HG03575 (cell line): Measurements from ENCODE around the gene ZNF335.

Experiments
- ATAC-seq: cut with Tn5 transposase; IDR thresholded peaks from one replicate; pipeline ENCODE4 v1.9.1; 2021; ENCODE audit not compliant: unreplicated experiment, insufficient number of reproducible peaks, low FRiP score; ENCODE audit errors: extremely low read depth

Gene ZNF335, protein sequence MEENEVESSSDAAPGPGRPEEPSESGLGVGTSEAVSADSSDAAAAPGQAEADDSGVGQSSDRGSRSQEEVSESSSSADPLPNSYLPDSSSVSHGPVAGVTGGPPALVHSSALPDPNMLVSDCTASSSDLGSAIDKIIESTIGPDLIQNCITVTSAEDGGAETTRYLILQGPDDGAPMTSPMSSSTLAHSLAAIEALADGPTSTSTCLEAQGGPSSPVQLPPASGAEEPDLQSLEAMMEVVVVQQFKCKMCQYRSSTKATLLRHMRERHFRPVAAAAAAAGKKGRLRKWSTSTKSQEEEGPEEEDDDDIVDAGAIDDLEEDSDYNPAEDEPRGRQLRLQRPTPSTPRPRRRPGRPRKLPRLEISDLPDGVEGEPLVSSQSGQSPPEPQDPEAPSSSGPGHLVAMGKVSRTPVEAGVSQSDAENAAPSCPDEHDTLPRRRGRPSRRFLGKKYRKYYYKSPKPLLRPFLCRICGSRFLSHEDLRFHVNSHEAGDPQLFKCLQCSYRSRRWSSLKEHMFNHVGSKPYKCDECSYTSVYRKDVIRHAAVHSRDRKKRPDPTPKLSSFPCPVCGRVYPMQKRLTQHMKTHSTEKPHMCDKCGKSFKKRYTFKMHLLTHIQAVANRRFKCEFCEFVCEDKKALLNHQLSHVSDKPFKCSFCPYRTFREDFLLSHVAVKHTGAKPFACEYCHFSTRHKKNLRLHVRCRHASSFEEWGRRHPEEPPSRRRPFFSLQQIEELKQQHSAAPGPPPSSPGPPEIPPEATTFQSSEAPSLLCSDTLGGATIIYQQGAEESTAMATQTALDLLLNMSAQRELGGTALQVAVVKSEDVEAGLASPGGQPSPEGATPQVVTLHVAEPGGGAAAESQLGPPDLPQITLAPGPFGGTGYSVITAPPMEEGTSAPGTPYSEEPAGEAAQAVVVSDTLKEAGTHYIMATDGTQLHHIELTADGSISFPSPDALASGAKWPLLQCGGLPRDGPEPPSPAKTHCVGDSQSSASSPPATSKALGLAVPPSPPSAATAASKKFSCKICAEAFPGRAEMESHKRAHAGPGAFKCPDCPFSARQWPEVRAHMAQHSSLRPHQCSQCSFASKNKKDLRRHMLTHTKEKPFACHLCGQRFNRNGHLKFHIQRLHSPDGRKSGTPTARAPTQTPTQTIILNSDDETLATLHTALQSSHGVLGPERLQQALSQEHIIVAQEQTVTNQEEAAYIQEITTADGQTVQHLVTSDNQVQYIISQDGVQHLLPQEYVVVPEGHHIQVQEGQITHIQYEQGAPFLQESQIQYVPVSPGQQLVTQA (N-terminal part only)

DNA sequence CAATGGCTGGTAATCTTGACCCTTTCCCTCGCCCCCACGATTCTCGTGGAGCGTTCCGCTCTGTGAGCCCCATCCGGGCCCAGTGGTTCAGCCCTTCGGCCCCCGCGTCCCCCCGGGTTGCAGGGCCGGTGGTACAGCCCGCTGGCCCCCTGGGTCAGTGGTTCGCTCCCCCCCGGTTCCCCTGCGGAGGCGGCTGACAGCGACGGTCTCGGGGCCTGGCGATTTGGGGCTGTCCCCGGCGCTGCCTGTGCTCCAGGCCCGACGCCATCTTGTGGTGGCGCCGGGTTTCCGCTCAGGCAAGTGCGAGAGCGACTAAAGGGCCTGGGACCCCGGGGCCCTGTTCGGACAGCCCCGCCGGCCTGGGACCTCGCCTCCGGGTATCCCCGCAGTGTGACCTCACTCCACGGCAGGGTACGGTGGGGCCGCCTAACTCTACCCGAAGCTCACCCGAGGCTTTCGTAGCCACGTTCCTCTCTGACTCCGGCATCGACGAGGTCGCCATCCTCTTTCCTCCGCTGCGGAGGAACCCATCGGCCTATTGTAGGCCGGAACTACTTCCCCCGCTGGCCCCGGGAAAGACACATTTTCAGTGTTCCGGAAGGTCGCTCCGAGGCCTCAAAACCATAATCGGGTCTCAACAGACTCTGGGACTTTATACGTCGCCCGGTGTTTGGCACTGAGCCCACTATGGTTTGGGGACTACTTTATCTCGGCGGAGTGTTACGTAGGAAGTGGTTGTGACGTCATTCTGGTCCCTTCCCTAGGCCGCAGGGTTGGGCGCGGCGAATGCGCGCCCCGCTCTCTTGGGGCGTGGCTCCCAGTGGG, at the start of gene ZNF335:
TSS of gene ZNF335 (minus strand) at position 529 of the 825 bp plus-strand sequence. CDS start 793 bp downstream, outside the sequence.
- ATAC-seq, result peak; percentile 25

DNA sequence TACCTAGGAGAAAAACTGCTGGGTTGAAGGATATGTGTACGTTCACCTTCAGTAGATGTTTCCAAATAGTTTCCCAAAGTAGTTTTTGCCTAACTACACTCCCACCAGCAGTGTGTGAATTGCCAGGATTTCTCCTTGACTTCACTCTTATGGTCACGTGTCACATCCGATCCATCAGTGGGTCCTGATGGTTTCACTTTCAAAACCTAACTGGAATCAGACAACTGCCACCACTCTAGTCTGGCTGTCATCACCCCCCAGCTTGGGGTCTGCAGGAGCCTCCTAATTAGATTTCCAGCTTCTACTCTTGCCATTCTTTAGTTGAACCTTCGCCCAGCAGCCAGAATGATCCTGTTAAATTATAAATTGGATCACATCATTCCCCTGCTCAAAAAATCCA, 48.6 kb upstream of the ZNF335 start:
- ATAC-seq, result no peak

DNA sequence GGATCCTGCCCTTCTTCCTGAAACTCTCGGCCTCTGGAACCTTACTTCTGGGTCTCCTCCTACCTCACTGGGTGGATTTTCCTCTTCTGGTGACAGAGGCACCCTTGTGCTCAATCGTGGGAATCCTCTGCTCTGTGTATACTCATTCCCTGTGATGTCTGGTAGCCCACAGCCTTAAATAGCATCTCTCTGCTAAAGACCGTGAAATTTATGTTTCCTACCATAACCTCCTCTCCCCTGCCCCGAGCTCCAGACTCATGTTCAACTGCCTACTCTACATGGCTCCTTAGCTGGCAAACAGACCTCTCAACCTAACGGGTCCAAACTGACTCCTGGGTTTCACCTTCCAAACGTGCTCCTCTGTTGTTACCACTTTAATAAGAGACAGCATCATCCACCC, 46.6 kb upstream of the ZNF335 start:
- ATAC-seq, result no peak

DNA sequence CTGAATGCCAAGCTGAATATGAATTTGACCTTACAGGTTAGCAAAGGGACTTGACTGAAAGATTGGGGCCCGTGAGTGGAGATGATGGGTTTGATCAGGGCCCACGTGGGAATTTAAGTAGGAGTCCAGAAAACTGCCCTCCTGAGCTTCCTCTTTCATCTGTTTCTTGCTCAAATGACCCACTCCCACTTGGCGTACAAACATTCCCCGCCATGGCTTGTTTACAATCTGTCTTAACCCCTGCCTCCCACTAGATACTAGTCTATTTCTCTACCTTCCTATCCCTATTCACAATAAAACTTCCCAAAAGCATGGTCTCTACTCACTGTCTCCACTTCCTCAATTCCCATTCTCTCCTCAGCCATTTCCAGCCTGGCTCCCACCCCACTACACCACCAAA, 46.1 kb upstream of the ZNF335 start:
- ATAC-seq, result no peak

DNA sequence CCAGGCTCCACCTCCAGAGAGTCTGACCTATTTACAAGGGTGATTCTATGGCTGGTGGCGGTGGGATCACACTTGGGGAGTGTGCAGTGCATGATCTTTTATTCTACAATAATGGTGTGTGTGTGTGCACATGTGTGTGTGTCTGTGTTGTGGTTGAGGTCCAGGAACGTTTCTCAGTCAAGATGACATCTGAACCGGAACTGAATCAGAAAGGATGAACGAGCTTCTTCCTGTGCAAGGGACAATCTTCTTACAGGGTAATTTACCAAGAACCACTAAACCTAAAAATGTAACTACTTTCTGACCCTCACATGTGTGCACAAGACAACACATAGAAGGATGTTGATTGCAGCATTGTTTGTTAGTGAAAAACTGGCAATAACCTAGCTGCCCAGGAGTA, 45.3 kb upstream of the ZNF335 start:
- no peak for ATAC-seq

DNA sequence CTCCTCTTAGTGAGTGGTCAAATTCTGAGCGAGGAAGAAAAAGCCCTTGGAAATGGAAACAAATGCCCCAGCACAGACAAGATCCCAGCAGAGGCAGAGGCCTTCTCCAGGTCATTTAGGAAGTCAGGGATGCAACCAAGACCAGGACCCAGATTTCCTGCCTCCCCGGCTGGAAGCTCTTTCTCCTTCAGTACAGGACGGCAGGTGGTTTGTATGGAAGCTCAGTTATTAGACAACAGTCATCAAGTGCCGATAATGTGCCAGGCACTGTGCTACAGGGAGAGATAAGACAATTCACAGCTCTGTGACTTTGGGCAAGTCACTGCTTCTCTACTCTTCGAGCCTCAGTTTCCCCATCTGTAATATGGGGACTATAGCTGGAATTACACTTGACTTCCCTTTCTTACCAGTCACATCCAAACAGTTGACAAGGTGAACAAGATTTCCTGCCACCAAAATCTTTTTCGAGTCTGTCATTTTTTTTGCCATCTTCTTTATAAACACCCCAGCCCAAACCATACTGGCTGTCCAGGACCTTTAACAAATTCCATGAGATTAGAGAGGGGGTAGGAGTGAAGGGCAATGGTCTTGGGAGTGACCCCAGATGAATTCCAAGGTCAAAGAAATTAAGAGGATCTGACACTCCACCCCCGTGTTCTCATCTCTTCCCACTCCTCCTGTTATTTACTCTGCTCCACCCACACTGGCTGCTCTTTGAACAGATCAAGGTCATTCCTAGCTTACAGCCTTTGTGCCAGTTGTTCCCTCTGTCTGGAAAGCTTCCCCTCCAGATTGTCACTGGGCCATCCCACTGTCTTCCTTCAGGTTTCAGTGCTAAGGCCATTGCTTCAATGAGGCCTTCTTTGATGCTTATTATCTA, 42.8 kb upstream of the ZNF335 start:
- no peak for ATAC-seq

DNA sequence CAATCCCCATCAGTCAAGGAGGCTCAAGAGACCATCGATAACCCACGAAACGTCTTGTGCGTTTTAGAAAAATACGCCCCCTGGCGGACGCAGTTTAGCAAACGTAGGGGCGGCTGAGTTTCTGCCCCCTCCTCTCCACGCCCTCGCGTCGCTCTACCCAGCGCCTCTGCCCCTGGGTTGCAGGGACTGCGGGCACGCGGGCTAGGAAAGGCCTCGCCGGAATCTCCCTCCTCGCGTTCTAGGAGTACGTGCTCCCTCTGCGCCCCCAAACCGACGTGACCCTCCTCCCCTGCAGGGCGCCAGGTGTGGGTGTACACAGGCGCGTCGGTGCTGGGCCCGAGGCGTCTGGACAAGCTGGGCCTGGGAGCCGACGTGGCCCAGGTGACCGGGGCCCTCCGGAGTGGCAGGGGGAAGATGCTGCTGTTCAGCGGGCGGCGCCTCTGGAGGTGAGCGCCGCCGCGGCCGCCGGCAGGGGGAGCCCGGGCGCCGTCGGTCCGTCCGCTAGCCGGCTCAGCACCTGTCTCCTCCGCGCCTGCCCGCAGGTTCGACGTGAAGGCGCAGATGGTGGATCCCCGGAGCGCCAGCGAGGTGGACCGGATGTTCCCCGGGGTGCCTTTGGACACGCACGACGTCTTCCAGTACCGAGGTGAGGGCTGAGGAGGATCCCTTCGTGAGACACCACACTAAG, 42.0 kb upstream of the ZNF335 start:
- ATAC-seq, result no peak

DNA sequence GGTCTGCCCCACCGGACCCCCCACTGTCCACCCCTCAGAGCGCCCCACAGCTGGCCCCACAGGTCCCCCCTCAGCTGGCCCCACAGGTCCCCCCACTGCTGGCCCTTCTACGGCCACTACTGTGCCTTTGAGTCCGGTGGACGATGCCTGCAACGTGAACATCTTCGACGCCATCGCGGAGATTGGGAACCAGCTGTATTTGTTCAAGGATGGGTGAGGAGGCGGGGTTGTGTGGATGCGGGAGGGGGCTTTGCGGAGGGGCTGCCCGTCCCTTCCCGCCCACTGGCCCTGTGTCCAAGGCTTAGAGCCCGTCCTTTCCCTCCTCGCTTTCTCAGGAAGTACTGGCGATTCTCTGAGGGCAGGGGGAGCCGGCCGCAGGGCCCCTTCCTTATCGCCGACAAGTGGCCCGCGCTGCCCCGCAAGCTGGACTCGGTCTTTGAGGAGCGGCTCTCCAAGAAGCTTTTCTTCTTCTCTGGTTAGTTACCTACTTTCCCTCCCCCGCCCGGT, 41.4 kb upstream of the ZNF335 start:
- ATAC-seq, result no peak

DNA sequence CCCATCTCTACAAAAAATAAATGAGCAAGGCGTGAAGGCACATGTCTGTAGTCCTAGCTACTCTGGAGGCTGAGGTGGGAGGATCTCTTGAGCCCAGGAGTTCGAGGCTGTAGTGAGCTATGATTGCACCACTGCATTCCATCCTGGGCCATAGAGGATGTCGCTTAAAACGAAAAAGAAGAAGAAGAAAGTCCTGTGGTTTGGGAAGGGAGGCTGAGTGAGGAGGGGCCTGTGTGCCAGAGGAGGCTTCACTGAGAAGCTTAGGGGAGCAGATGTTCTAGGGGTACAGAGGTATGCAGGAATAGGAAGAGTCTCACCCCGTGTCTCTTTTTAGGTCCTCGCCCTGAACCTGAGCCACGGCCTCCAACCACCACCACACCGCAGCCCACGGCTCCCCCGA, 40.9 kb upstream of the ZNF335 start:
- no peak for ATAC-seq

DNA sequence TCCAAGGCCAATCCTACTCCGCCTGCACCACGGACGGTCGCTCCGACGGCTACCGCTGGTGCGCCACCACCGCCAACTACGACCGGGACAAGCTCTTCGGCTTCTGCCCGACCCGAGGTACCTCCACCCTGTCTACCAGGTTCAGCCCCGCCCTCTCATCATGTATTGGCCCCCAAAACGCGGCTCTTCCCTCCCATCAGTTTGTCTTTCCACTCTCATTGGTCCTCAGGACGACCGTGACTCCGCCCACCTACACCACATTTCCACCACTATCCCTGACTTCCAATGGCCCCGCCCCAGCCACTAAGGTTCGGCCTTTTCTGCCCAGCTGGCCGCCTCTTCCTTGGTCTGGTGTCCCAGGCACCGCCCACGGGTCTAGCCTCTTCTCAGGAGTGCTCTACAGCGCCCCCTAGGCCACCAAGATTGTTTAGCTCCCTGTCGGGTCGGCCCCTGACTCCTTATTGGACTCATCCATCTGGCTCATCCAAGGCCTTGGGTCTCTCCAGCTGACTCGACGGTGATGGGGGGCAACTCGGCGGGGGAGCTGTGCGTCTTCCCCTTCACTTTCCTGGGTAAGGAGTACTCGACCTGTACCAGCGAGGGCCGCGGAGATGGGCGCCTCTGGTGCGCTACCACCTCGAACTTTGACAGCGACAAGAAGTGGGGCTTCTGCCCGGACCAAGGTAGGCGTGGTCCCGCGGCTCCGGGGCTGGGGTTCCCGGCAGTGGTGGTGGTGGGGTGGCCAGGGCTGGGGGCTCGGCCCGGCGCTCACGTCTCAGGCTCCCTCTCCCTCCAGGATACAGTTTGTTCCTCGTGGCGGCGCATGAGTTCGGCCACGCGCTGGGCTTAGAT, 39.9 kb upstream of the ZNF335 start:
- ATAC-seq, result no peak

DNA sequence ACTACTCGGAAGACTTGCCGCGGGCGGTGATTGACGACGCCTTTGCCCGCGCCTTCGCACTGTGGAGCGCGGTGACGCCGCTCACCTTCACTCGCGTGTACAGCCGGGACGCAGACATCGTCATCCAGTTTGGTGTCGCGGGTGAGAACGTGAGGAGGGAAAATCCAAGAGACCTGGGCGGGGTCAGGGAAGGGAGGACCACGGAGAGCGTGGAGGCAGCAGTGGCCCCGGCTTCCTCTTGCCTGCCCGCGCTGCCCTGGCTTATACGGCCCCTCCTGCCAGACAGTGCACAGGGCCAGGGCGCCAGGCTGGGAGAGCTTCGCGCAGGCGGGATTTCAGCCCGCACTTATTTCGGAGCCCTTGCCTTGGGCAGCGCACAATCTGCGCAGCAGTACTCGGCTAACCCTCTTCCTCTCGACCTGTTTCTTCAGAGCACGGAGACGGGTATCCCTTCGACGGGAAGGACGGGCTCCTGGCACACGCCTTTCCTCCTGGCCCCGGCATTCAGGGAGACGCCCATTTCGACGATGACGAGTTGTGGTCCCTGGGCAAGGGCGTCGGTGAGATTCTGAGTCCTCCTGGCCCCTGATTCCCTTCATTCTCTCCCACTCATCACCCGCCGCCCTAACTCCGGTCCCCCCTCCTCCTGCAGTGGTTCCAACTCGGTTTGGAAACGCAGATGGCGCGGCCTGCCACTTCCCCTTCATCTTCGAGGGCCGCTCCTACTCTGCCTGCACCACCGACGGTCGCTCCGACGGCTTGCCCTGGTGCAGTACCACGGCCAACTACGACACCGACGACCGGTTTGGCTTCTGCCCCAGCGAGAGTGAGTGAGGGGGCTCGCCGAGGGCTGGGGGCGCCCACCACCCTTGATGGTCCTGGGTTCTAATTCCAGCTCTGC, 38.7 kb upstream of the ZNF335 start:
- no peak for ATAC-seq

DNA sequence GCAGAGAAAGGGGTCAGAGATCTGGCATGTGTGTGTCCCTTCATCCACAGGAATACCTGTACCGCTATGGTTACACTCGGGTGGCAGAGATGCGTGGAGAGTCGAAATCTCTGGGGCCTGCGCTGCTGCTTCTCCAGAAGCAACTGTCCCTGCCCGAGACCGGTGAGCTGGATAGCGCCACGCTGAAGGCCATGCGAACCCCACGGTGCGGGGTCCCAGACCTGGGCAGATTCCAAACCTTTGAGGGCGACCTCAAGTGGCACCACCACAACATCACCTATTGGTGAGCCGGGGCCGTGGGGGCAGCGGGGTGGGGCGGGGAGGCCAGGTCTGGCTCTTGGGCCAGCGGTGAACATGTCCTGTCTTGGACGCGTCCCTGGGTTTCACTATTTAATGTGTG, 37.8 kb upstream of the ZNF335 start:
- no peak for ATAC-seq

DNA sequence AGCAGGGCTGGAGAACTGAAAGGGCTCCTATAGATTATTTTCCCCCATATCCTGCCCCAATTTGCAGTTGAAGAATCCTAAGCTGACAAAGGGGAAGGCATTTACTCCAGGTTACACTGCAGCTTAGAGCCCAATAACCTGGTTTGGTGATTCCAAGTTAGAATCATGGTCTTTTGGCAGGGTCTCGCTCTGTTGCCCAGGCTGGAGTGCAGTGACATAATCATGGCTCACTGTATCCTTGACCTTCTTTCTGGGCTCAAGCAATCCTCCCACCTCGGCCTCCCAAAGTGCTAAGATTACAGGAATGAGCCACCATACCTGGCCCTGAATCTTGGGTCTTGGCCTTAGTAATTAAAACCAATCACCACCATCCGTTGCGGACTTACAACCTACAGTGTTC, 35.7 kb upstream of the ZNF335 start:
- ATAC-seq, result no peak

DNA sequence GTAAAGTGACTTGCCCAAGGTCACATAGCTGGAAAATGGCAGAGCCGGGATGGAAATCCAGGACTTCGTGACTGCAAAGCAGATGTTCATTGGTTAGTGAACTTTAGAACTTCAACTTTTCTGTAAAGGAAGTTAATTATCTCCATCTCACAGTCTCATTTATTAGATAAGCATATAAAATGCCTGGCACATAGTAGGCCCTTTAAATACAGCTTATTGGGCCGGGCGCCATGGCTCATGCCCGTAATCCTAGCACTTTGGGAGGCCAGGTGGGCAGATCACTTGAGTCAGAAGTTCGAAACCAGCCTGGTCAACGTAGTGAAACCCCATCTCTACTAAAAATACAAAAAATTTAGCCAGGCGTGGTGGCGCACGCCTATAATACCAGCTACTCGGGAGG, 35.0 kb upstream of the ZNF335 start:
- ATAC-seq, result no peak

DNA sequence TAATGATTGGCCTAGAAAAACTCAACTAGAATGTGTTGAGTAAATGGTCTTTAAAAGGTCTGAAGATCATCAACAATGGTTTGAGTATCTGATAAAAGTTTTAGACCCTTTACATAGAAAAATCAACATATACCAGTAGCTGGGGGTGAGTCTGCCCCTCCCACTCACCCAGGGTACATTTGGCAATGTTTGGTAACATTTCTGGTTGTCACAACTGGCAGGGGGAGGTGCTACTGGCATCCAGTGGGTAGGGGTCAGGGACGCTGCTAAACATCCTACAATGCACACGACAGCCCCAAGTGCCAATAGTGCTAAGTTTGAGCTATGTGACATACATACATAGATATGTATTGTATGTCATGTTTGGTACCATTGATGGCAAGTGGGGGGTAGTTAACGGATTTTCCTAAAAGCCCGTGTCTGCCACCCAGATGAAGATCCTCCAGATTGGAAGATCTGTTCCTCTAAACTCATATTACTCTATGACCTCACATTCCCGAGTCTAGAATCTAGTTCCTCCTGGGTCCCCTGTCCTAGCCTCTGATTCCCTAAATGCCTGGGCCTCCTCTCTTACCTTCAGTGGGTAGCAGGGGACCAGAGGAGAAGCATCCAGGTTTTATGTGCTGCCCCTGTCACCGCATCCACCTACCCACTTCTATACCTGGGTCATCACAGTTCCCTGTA, 34.2 kb upstream of the ZNF335 start:
- no peak for ATAC-seq
